Keratinocyte (primary cell): ENCODE results near the gene ACKR3. TPM values are rescaled to one million over a fixed set of nuclear protein-coding genes. Genes with fewer than 3 reads are reported as not detected.

Experiments used
- DNase-seq: peaks from one replicate; pipeline ENCODE4 v3.0.0-alpha.2; 2011; ENCODE audit warnings: low read depth, missing footprints, low spot score
- FAIRE-seq: peaks from 2 replicates; lab custom pipeline; 2011; peaks lifted over from hg19 to GRCh38; lab: Jason Lieb, UNC
- H2AFZ ChIP-seq: 2 replicates; pipeline ENCODE4 v1.6.0; 2012; ENCODE audit warnings: low read length, control low read depth, inconsistent platforms; ENCODE audit not compliant: control insufficient read depth
- H3K27ac ChIP-seq: 2 replicates; pipeline ENCODE4 v1.5.1; 2011; ENCODE audit warnings: low read length; ENCODE audit not compliant: control insufficient read depth, insufficient read depth
- H3K27me3 ChIP-seq: 3 replicates; pipeline ENCODE4 v1.6.0; 2011; ENCODE audit warnings: low read length; ENCODE audit not compliant: control insufficient read depth, insufficient read depth; ENCODE audit errors: extremely low read depth
- H3K36me3 ChIP-seq, 2 experiments: 2 replicates in 1 of 2; 3 replicates in 1 of 2; pipeline ENCODE4 v1.5.1; 2011; ENCODE audit warnings: low read length in 2 of 2, mild to moderate bottlenecking in 1 of 2; ENCODE audit not compliant: control insufficient read depth in 2 of 2, insufficient read depth in 2 of 2; ENCODE audit errors: extremely low read depth in 1 of 2
- H3K4me1 ChIP-seq: 3 replicates; pipeline ENCODE4 v1.5.1; 2011; ENCODE audit warnings: low read length; ENCODE audit not compliant: control insufficient read depth, insufficient read depth; ENCODE audit errors: extremely low read depth
- H3K4me2 ChIP-seq: 3 replicates; pipeline ENCODE4 v1.6.0; 2011; ENCODE audit warnings: low read depth, low read length; ENCODE audit not compliant: control insufficient read depth, insufficient read depth; ENCODE audit errors: extremely low read depth
- H3K4me3 ChIP-seq, 3 experiments: fragments of 200-600 bp in 1 of 3; sonication (generic) in 1 of 3; 2 replicates in 2 of 3; 3 replicates in 1 of 3; pipeline ENCODE4 v1.5.1; 2011 to 2016; ENCODE audit warnings: low read length in 3 of 3, mild to moderate bottlenecking in 3 of 3, control low read depth in 2 of 3, inconsistent platforms in 1 of 3, low read depth in 1 of 3, mixed read lengths in 1 of 3, mixed run types in 1 of 3, moderate library complexity in 1 of 3; ENCODE audit not compliant: control insufficient read depth in 2 of 3, insufficient read depth in 2 of 3; ENCODE audit errors: extremely low read depth in 1 of 3
- H3K79me2 ChIP-seq: 2 replicates; pipeline ENCODE4 v1.6.0; 2012; ENCODE audit warnings: low read length; ENCODE audit not compliant: control insufficient read depth, insufficient read depth
- H3K9ac ChIP-seq: 3 replicates; pipeline ENCODE4 v1.6.0; 2011; ENCODE audit warnings: low read length; ENCODE audit not compliant: control insufficient read depth, insufficient read depth; ENCODE audit errors: extremely low read depth
- H3K9me1 ChIP-seq: 3 replicates; pipeline ENCODE4 v1.6.0; 2011; ENCODE audit warnings: low read length; ENCODE audit not compliant: control insufficient read depth, insufficient read depth; ENCODE audit errors: extremely low read depth
- H3K9me3 ChIP-seq: 2 replicates; pipeline ENCODE4 v1.5.1; 2012; ENCODE audit warnings: low read depth, low read length; ENCODE audit not compliant: control insufficient read depth
- H4K20me1 ChIP-seq: 3 replicates; pipeline ENCODE4 v1.6.0; 2011; ENCODE audit warnings: low read length; ENCODE audit not compliant: control insufficient read depth, insufficient read depth; ENCODE audit errors: extremely low read depth
- EZH2 ChIP-seq: IDR thresholded peaks from one replicate; pipeline ENCODE4 v1.6.1; 2012; ENCODE audit warnings: inconsistent platforms, mild to moderate bottlenecking, low read length, moderate library complexity
- dilution Hi-C: fragments of 300-500 bp; cut with MboI; formaldehyde crosslinking; loops from one replicate; pipeline ENCODE4 v1.7.0; 2020; ENCODE audit warnings: low sequenced_read_pairs; ENCODE audit not compliant: extremely low pct_ligation_motif_present
- polyA plus RNA-seq, 5 experiments: library from polyadenylated mRNA; depleted of rRNA in 3 of 5; stranded (reverse) in 3 of 5; stranded (forward) in 1 of 5; unstranded in 1 of 5; fragments of >200 nt; gene quantifications; 1 replicate in 1 of 5; 2 replicates in 3 of 5; 3 replicates in 1 of 5; pipeline versions ENCODE4 v1.2.1 to v1.2.3, GENCODE V29; 2011 to 2012; ENCODE audit warnings: missing spikeins in 2 of 5, low read depth in 1 of 5, low replicate concordance in 1 of 5
- TF ChIP-seq, protein P1 (sequence below), 3 experiments: IDR thresholded peaks in 1 of 3; conservative IDR thresholded peaks in 1 of 3; optimal IDR thresholded peaks in 1 of 3; 2 replicates in 2 of 3; 3 replicates in 1 of 3; pipeline versions ENCODE3 to v1.5.1; 2011; ENCODE audit warnings: low read length in 3 of 3, mild to moderate bottlenecking in 3 of 3, moderate library complexity in 2 of 3, control low read depth in 1 of 3, inconsistent platforms in 1 of 3; ENCODE audit not compliant: insufficient read depth in 2 of 3; ENCODE audit errors: extremely low read depth in 1 of 3

The ACKR3 gene
- polyA plus RNA-seq, 1 donor (not counting 4 experiments of a cell fraction or from before 2014, with no cell fraction given), result 29.4 TPM

- H3K4me1 ChIP-seq, result no peaks in the 10 kb centered on the region
- H3K9me3 ChIP-seq, result no peaks in the 10 kb centered on the region
- H3K27ac ChIP-seq, result no peak overlapping the region
- peaks cover 4% of the 10 kb centered on the region for H3K27me3 ChIP-seq
- dilution Hi-C loops, result no loop called here
- H4K20me1 ChIP-seq, result no peaks in the 10 kb centered on the region
- H3K4me3 ChIP-seq, result no peak overlapping the region
- DNase-seq (peak; percentile 7), FAIRE-seq (no peak)
- H3K9me1 ChIP-seq, result no peaks in the 10 kb centered on the region
- no peaks in the 10 kb centered on the region for H3K79me2 ChIP-seq
- no peak overlapping the region for H2AFZ ChIP-seq
- no peak overlapping the region for H3K4me2 ChIP-seq
- TF ChIP-seq EZH2, result no peak
- TF ChIP-seq, protein P1, sequence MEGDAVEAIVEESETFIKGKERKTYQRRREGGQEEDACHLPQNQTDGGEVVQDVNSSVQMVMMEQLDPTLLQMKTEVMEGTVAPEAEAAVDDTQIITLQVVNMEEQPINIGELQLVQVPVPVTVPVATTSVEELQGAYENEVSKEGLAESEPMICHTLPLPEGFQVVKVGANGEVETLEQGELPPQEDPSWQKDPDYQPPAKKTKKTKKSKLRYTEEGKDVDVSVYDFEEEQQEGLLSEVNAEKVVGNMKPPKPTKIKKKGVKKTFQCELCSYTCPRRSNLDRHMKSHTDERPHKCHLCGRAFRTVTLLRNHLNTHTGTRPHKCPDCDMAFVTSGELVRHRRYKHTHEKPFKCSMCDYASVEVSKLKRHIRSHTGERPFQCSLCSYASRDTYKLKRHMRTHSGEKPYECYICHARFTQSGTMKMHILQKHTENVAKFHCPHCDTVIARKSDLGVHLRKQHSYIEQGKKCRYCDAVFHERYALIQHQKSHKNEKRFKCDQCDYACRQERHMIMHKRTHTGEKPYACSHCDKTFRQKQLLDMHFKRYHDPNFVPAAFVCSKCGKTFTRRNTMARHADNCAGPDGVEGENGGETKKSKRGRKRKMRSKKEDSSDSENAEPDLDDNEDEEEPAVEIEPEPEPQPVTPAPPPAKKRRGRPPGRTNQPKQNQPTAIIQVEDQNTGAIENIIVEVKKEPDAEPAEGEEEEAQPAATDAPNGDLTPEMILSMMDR (optimal IDR thresholded peaks at IDR 0.05 in 1 of 3, IDR thresholded peaks at IDR 0.05 in 1 of 3, conservative IDR thresholded peaks at IDR 0.05 in 1 of 3; ENCODE audit: extremely low read depth in 1 of 3, insufficient read depth in 2 of 3, low read length in 3 of 3), result peak; percentile 44 to 63 (median 63)
- no peak overlapping the region for H3K9ac ChIP-seq
- no peaks in the 10 kb centered on the region for H3K36me3 ChIP-seq
Measured at GRCh38 chr2:236562434-236562833, 7.2 kb upstream of the ACKR3 start.

- Histone ChIP-seq H3K79me2 (no peaks in the 10 kb centered on the region), H3K4me1 (peaks cover 8% of the 10 kb centered on the region), H3K4me2 (no peak overlapping the region), H4K20me1 (no peaks in the 10 kb centered on the region), H3K27ac (no peak overlapping the region), H3K4me3 (no peak overlapping the region), H3K9ac (no peak overlapping the region), H3K9me3 (no peaks in the 10 kb centered on the region), H3K36me3 (no peaks in the 10 kb centered on the region), H3K27me3 (peaks cover 4% of the 10 kb centered on the region), H3K9me1 (no peaks in the 10 kb centered on the region), H2AFZ (no peak overlapping the region)
- TF ChIP-seq, protein P1 (optimal IDR thresholded peaks at IDR 0.05 in 1 of 3, IDR thresholded peaks at IDR 0.05 in 1 of 3, conservative IDR thresholded peaks at IDR 0.05 in 1 of 3; ENCODE audit: extremely low read depth in 1 of 3, insufficient read depth in 2 of 3, low read length in 3 of 3), result no peak
- no peak for TF ChIP-seq EZH2
- FAIRE-seq, result no peak
- DNase-seq, result no peak
- dilution Hi-C loops, result no loop called here
Measured at GRCh38 chr2:236563953-236564352, 5.7 kb upstream of the ACKR3 start.
